Aorta (tissue), 5 donors: Measurements from ENCODE around the gene MTFR1L. TPM values are rescaled to one million over a fixed set of nuclear protein-coding genes. Genes with fewer than 3 reads are reported as not detected.

Experiments
- ATAC-seq: fragments of 200-7000 bp; cut with Tn5 transposase; one replicate; pipeline ENCODE4 v1.9.1; 2022; ENCODE audit warnings: moderate library complexity; ENCODE audit not compliant: low FRiP score
- DNase-seq, 2 donors: peaks; one replicate each; pipeline ENCODE4 v3.0.0-alpha.2; 2020
- H3K27ac ChIP-seq, 2 donors: one replicate each; pipeline ENCODE4 v1.5.1; 2013; ENCODE audit warnings: low read length in 2 of 2, mild to moderate bottlenecking in 2 of 2, moderate library complexity in 2 of 2, control low read depth in 1 of 2, inconsistent platforms in 1 of 2, low read depth in 1 of 2
- H3K27me3 ChIP-seq, 2 donors: one replicate each; pipeline ENCODE4 v1.6.1; 2013; ENCODE audit warnings: control low read depth in 1 of 2, low read length in 1 of 2, mild to moderate bottlenecking in 1 of 2, moderate library complexity in 1 of 2; ENCODE audit not compliant: insufficient read depth in 2 of 2, control insufficient read depth in 1 of 2
- H3K36me3 ChIP-seq, 2 donors: one replicate each; pipeline ENCODE4 v1.6.1; 2013; ENCODE audit warnings: control low read depth in 1 of 2, low read length in 1 of 2, mild to moderate bottlenecking in 1 of 2; ENCODE audit not compliant: insufficient read depth in 2 of 2, control insufficient read depth in 1 of 2
- H3K4me1 ChIP-seq, 2 donors: one replicate each; pipeline ENCODE4 v1.6.1; 2013; ENCODE audit warnings: low read length in 2 of 2, control low read depth in 1 of 2, mild to moderate bottlenecking in 1 of 2, moderate library complexity in 1 of 2; ENCODE audit not compliant: insufficient read depth in 2 of 2, control insufficient read depth in 1 of 2
- H3K4me3 ChIP-seq, 2 donors: one replicate each; pipeline ENCODE4 v1.5.1; 2013; ENCODE audit warnings: low read length in 2 of 2, control low read depth in 1 of 2, mild to moderate bottlenecking in 1 of 2
- H3K9me3 ChIP-seq: one replicate; pipeline ENCODE4 v1.6.1; 2013; ENCODE audit warnings: mild to moderate bottlenecking, low read length; ENCODE audit not compliant: control insufficient read depth
- WGBS, 2 donors: extraction: QIAGEN DNeasy Blood & Tissue Kit; methylation state at CpG; one replicate each; pipeline ENCODE4 v1.1.7; 2013; 5-methylcytosine and 5-hydroxymethylcytosine counted together
- intact Hi-C, 2 donors: fragments of 100-400 bp; cut with DNase I; formaldehyde crosslinking; loops; one replicate each; pipeline versions ENCODE4 v1.14.2 to v1.15.0; 2022
- polyA plus RNA-seq, 2 donors: library from polyadenylated mRNA; stranded (reverse); fragments of 200-250 nt; gene quantifications; one replicate each; pipeline ENCODE4 v1.2.3, GENCODE V29; 2013
- total RNA-seq, 2 donors: library from RNA; stranded (reverse); fragmentation: NEBNext Ultra II Directional; extraction: Animal tissue kit (Norgen Biotek cat#: 25700); gene quantifications; one replicate each; pipeline ENCODE4 v1.2.1, GENCODE V29; 2021
- donor health status: healthy with polysubstance abuse.
- donor health status: Bipolar disorder and iron deficiency.
- donor health status: DM: no; HTN: no; CAD: no.
- donor health status: DM: no; HTN: no; CAD: no.
- donor health status: DM: yes; HTN: yes; CAD: no.

MTFR1L gene
- total and polyA plus RNA-seq, 4 donors: 52.2 to 72.3 (median 56.8) TPM

DNA sequence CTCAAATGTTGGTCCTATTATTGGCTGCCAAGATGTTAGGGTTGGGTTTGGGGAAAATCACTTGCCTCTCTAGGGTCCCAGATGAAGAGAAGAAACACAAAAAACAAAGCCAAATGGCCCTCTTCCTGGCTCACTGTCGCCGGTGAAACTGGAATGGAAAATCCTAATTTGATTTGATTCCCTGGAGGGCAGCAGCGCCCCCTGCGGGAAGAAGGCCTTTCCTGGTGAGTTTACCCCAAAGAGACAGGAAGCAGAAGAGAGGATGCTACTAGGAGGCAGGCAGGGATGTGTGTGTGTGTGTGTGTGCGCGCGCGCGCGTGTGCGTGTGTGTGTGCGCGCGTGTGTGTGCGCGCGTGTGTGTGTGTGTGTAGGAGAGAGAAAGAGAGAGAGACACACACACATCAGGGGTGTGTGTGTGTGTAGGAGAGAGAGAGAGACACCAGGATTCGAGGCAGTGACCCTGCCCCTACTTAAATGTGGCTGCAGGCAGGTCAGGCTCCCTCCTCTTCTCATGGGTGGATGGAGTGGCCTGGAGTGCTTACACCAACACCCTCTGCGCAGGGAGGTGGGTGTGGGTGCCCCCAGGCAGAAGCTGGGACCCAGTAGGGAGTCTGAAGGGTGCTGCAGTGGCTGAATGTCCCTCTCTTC lies 22.8 kb upstream of the MTFR1L start:
- intact Hi-C loops: loop anchor here (2.0 to 5.0 kb wide), 5 partner anchors 110 to 250 kb away; partner anchors contain the start of gene MAN1C1 (in 2 of the 2)
- Histone ChIP-seq H3K4me3 (no peak overlapping the region), H3K4me1 (no peaks in the 10 kb centered on the region), H3K27ac (no peak overlapping the region), H3K36me3 (no peaks in the 10 kb centered on the region), H3K9me3 (no peaks in the 10 kb centered on the region), H3K27me3 (no peaks in the 10 kb centered on the region)
- WGBS, 2 donors: 10 to 20% methylated on average over 18 to 19 of the region's 19 CpGs
- DNase-seq: peak; percentile 91 to 95
- peak; percentile 70 for ATAC-seq

DNA sequence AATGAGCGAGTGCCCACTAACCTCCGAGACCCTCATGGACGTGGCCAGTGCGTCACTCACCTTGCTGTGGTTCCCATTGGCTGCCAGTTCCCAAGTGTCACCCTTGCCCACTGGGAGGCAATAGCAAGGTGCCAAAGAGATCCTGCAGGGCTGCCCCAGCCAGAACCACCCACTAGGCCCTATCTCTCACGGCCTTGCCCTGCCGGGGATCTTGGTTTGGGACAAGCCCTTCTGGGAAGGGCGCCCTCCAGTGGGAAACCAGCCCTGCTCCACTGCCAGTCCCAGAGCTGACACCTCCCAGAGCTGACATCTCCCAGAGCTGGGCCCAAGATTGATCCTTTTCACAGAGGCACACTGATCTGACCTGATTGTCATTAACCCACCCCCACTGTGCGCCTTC lies 21.8 kb upstream of the MTFR1L start:
- intact Hi-C loops: loop anchor here (2.0 to 5.0 kb wide), 5 partner anchors 111 to 251 kb away; partner anchors contain the start of gene MAN1C1 (in 2 of the 2)
- DNase-seq (no peak), ATAC-seq (no peak)
- no peaks in the 10 kb centered on the region for H3K36me3 ChIP-seq
- H3K27ac ChIP-seq: no peak overlapping the region
- H3K4me1 ChIP-seq: no peaks in the 10 kb centered on the region
- H3K9me3 ChIP-seq: no peaks in the 10 kb centered on the region
- H3K4me3 ChIP-seq: no peak overlapping the region
- WGBS, 2 donors: 80 to 83% methylated on average over 8 of the region's 8 CpGs
- no peaks in the 10 kb centered on the region for H3K27me3 ChIP-seq

DNA sequence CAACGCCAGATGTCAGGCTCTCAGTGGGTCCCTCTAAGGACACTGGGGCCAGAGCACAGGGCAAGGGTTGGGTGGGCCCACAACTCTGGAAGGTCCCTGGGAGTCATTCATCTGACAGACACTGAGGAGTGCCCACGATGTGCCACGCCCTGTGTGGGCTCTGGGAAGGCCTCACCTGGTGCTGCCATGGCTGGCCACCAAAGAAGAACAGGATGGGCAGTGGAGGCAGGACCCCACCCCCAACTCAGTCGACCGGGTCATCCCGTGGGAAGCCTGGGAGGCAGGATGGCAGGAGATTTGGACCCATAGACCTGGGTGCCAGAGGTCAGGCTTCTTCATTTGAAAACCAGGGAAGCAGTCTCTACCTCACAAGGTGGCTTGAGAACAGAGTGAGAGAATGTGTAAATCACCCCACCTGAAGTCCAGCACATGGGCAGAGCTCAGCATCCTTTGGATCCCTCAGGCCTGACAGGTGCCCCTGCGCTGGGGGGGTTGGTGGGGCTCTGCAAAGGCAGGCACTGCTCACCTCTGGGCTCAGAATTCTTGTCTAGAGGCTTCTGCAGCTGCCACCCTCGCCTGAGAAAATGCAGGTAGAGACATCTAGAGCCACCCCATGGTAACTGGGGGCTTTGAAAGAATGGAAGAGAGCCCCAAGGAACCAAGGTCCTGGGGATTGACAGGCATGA lies 20.9 kb upstream of the MTFR1L start:
- H3K27ac ChIP-seq: no peak overlapping the region
- H3K4me1 ChIP-seq: no peaks in the 10 kb centered on the region
- H3K4me3 ChIP-seq: no peak overlapping the region
- no peaks in the 10 kb centered on the region for H3K36me3 ChIP-seq
- no peaks in the 10 kb centered on the region for H3K9me3 ChIP-seq
- 88 to 89% methylated on average over 8 of the region's 8 CpGs for WGBS, 2 donors
- no peaks in the 10 kb centered on the region for H3K27me3 ChIP-seq
- intact Hi-C loops: loop anchor here (5.0 kb wide), 3 partner anchors 112 to 252 kb away; partner anchors contain the start of gene MAN1C1 (in 1 of the 2)
- no peak for ATAC-seq
- no peak for DNase-seq

DNA sequence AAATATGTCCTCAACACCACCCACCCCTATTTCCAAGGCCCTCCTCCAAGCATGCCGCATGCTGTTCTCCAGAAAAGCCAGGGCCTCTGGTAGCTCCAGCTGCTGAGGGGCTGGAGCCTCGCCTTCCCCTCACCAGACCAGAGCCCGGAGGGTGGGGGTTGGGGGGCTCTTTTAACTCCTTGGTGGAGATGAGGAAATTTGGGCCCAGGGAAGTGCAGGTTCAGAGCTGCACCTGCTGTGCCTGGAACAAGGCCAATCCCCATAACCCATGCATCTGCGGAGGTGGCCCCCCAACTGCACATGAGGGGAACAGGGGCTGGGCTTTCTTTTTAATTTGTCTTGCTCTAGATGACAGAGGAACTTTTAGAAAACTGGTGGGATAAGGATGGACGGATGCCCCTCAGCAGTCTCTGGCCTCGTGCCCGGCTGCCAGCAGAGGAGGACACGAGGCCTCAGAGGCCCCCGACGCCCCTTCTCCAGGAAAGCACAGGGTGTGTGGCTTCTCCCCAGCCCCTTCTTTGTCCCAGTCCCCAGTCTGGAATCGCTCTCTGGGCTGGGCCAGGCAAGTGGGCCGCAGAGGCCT lies 20.3 kb upstream of the MTFR1L start:
- Histone ChIP-seq H3K4me1 (no peaks in the 10 kb centered on the region), H3K36me3 (no peaks in the 10 kb centered on the region), H3K9me3 (no peaks in the 10 kb centered on the region), H3K27ac (peak overlapping the region in 1 of 2 donors; percentile 29), H3K27me3 (no peaks in the 10 kb centered on the region), H3K4me3 (peak overlapping the region; percentile 72 to 78)
- intact Hi-C loops: loop anchor here (5.0 kb wide), 3 partner anchors 112 to 252 kb away; partner anchors contain the start of gene MAN1C1 (in 1 of the 2)
- no peak for DNase-seq
- ATAC-seq: no peak
- 27 to 28% methylated on average over 12 of the region's 12 CpGs for WGBS, 2 donors

DNA sequence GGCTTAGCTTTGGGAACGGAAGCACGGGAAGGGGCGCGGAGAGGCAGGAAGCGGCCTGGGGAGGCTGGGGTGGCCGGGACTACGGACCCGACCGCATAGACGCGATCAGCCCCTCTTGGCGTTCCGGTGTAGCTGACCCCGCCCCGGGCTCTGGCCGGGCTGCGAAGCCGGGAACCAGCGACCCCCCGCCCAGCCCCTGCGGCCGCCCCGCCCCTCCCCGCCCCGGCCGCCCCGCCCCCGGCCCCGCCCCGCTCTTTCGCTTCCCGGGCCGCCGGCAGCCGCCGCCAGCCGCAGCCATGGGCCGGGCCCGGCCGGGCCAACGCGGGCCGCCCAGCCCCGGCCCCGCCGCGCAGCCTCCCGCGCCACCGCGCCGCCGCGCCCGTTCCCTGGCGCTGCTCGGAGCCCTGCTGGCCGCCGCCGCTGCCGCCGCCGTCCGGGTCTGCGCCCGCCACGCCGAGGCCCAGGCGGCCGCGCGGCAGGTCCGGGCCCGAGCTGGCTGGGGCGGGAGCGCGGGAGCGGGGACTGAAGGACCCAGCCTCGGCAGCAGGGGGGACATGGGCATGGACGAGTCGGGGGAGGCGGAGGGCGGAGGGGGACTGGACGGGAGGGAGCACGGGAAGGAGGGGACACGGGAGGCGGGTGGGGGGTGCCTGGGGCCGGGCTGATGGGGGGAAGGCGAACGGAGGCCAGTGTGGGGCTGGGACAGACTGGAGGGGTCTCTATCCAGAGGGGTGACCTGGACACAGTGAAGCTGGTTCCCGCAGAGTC lies 19.6 kb upstream of the MTFR1L start, which contains the start of gene SELENON:
Gene SELENON (plus strand): TSS at position 259 of the 768 bp plus-strand sequence. CDS start 38 bp downstream, at position 297.
- no peaks in the 10 kb centered on the region for H3K4me1 ChIP-seq

DNA sequence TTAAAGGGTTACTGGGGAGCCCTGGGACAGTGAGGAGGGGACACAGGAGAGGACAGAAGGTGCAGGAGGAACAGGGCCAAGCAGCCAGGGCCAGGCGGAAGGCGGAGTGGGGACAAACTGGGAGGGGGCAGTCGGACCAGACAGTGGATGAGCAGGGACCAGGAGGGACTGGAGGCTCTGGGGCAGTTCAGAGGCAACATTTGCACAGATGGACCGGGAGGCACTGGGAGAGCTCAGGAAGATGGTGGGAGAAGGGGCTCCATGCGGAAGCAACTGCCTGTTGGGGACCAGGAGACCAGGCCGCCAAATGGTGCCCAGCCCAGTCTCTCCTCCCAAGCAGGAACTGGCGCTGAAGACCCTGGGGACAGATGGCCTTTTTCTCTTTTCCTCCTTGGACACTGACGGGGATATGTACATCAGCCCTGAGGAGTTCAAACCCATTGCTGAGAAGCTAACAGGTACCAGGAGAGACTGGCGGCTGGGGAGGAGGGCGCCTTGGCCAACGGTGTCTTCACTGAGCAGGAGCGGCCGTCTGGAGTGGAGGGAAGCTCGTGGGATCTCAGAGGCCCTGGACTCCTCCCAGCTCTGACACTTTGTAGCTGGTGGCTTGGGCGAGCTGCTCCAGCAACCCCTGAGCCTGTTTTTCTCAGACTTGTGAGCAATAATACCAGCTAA lies 18.9 kb upstream of the MTFR1L start:
- Histone ChIP-seq H3K4me1 (no peaks in the 10 kb centered on the region), H3K9me3 (no peaks in the 10 kb centered on the region), H3K4me3 (peak overlapping the region; percentile 72 to 78), H3K27ac (no peak overlapping the region), H3K27me3 (no peaks in the 10 kb centered on the region), H3K36me3 (no peaks in the 10 kb centered on the region)
- DNase-seq (peak in 1 of 2 donors; percentile 46), ATAC-seq (no peak)
- intact Hi-C loops: loop anchor here (10.0 kb wide), 2 partner anchors 366 to 566 kb away; partner anchors contain the start of genes MACO1 (in 1 of the 2) and SYF2 (in 1 of the 2)
- WGBS, 2 donors: 49 to 50% methylated on average over 15 of the region's 15 CpGs

More for the DNA sequence above, 19.6 kb upstream of the MTFR1L start, which contains the start of gene SELENON:
- intact Hi-C loops: loop anchor here (5.0 to 10.0 kb wide), 5 partner anchors 113 to 565 kb away; partner anchors contain the start of genes MACO1 (in 1 of the 2), MAN1C1 (in 1 of the 2) and SYF2 (in 1 of the 2)
- Histone ChIP-seq H3K27me3 (no peaks in the 10 kb centered on the region), H3K36me3 (no peaks in the 10 kb centered on the region), H3K9me3 (no peaks in the 10 kb centered on the region), H3K4me3 (peak within 1 kb of the TSS; percentile 72 to 78), H3K27ac (peak within 1 kb of the TSS in 1 of 2 donors; percentile 29)
- 1% methylated on average over 32 to 91 of the region's 91 CpGs for WGBS, 2 donors
- ATAC-seq (peak; percentile 77), DNase-seq (peak; percentile 86 to 89)

DNA sequence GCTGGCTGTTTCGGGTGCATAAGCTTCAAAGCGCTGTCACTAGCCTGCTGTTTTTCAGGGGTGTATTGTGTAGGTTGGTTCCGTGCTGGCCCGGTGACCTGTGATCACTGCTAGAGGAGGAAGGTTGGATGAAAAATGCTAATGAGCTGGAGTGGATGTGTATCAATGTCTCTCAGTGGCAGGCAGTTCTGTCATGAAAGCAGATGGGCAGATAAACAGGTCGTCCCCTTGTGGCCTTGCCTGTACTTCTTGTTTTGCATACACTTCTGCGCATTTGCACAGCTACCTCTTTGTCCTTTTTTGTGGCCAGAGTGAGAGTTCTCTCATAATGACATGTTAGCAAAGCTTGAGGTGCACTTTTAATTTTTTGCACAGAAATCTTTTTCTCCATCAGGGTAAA lies 16.8 kb upstream of the MTFR1L start:
- ATAC-seq: no peak
- Histone ChIP-seq H3K4me3 (no peak overlapping the region), H3K9me3 (no peaks in the 10 kb centered on the region), H3K27ac (no peak overlapping the region), H3K36me3 (no peaks in the 10 kb centered on the region), H3K27me3 (no peaks in the 10 kb centered on the region), H3K4me1 (no peaks in the 10 kb centered on the region)
- WGBS, 2 donors: 76 to 90% methylated on average over 6 of the region's 6 CpGs
- intact Hi-C loops: loop anchor here (10.0 kb wide), 2 partner anchors 368 to 568 kb away; partner anchors contain the start of genes MACO1 (in 1 of the 2) and SYF2 (in 1 of the 2)
- peak in 1 of 2 donors; percentile 14 for DNase-seq
